ENCODE data around the gene FGFR1OP2.
"Not testable (repeated sequence)": the region's sequence is repeated elsewhere in the genome, so short reads cannot be mapped to it uniquely, and the experiment has no call there.

Gene FGFR1OP2

GRCh38 chr12:26948309-26948708 is 10.0 kb downstream of the FGFR1OP2 start:
- DNase-seq = no peak

DNA sequence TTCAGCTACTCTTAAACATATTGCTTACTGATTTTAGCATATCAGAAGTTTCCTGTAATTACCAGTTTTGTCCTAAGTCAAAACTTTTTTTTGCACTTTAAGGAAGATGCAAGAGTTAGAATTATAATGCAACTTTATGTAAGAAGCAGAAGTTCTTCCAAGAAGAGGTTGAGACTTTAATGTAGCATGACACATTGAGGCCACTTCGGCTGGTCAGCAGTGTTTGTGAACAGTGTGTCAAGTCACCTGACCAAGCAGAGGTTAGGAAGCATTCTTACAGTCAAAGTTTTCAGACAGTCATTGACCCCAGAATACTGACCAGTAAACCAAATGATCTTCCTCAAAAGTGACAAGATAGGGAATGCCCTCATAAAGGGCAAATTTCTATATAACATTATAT is 15.2 kb downstream of the FGFR1OP2 start:
- DNase-seq = peak; percentile 78

GRCh38 chr12:26954027-26954426 is 15.8 kb downstream of the FGFR1OP2 start:
- peak; percentile 7 for DNase-seq

DNA sequence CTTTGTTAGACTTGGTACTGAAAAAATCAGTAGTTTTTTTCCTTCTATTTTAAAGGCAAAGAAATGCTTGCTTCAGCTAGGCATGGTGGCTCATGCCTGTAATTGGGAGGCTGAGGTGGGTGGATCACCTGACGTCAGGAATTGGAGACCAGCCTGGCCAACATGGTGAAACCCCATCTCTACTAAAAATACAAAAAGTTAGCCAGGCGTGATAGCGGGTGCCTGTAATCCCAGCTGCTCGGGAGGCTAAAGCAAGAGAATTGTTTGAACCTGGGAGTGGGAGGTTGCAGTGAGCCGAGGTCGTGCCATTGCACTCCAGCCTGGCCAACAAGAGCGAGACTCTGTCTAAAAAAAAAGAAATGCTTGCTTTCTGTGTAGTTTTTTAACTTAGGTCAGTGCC is 23.1 kb downstream of the FGFR1OP2 start:
- not testable (repeated sequence) for DNase-seq

DNA sequence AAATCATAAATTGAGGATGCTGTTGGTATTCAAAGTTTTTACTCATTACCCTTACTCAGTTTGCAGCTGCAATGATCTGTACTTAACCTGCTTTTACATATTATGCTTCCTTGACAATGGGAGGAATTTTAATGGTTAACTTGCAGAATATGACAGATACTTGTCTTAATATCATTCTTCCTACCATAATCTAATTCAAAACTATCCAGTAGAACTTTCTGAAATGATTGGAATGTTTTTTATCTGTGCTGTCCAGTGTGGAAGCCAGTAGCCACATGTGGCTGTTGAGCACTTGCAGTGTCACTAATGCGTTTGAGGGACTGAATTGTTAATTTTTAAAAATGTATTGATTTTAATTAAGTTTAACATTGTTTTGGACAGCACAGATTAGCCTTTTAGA is 23.5 kb downstream of the FGFR1OP2 start:
- no peak for DNase-seq

GRCh38 chr12:26963413-26963812 is 25.1 kb downstream of the FGFR1OP2 start:
- peak; percentile 10 for DNase-seq

DNA sequence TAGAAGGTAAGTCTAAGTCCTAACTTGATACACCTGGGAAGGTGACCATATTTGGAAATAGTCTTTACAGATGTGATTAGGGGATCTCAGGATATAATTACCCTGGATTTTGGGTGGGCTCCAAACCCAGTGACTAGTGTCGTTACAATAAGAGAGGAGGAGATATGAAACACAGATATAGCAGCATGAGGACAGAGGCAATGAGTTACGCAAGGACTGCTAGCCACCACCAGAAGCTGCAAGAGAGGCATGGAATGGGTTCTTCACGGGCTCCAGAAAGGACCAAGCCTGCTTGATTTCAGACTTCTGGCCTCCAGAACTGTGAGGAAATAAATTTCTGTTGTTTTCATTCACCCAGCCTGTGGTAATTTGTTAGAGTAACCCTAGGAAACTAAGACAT is 28.6 kb downstream of the FGFR1OP2 start:
- no peak for DNase-seq

GRCh38 chr12:26970136-26970535 is 31.9 kb downstream of the FGFR1OP2 start:
- no peak for DNase-seq

DNA sequence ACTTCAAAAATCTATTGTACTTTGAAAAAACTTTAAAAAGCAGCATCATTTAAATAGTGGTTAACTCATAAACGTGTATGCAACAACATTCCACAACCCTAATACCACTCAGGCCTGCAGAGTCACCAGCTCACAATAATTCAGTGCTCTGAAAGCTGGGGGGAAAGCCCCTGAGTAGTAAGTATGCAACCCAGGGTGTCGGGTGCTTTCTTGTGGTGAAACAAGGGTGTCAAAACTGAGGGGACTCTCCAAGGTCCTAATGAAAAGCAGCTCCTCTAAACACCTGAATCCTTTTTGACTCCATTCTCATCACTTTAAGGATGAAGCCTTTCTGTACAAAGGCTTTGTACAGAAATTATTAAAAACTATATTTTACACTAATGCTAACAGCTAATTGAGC is 33.7 kb downstream of the FGFR1OP2 start:
- DNase-seq = no peak

DNA sequence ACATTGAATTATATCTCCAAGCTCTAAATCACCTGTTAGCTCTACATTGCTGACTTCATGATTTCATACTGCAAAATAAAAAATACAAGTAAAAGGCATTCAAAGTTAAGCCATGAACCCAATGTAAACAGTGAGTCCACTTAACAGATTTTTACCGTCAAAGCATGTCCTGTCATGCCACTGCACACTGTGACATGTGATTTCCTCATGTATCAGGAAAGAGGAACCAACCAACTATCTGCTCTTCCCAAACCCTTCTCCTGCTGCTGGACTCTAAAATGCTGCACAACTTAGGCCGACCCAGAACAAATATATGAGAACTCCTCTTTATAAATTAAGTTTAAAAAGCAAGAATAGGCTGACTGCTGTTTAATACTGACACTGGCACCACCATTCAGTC is 38.4 kb downstream of the FGFR1OP2 start:
- peak; percentile 30 for DNase-seq

DNA sequence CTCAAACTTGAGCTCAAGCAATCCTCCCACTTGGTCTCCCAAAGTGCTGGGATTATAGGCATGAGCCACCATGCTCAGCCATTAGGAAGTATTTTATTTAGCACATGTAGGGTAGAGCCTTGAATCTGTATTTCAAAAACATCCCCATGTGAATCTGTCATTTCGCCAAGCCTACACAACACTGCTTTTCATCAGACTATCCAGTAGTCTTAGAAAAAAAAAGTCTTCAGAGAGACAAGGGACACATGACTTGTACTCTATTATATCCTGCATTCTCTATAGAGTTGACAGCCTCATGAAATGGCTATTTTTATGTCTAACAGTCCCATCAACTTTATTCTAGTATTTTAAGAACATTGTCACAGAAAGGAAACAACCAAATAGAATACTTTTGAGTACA is 40.5 kb downstream of the FGFR1OP2 start:
- DNase-seq = no peak

DNA sequence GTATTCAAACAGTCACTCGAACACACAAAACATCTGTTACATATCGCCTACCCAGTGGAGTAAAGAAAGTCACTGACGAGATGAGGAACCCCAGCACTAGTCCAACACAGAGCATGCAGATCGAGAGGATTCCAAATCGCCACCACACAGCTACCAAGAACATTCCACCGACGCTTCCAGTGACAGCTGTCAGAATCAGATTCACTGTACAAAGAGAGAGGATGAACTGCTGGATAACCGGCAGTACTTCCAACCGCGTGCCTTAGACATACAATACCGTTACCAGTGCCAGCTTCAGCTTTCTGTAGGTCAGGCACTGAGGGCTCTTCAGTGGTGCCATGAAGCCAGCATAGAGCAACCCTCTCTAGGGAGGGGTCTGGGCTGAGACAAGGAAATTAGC is 41.5 kb downstream of the FGFR1OP2 start:
- DNase-seq = no peak

- DNase-seq = no peak
These were observed 44.6 kb downstream of the FGFR1OP2 start for GRCh38 chr12:26982866-26983265.

DNA sequence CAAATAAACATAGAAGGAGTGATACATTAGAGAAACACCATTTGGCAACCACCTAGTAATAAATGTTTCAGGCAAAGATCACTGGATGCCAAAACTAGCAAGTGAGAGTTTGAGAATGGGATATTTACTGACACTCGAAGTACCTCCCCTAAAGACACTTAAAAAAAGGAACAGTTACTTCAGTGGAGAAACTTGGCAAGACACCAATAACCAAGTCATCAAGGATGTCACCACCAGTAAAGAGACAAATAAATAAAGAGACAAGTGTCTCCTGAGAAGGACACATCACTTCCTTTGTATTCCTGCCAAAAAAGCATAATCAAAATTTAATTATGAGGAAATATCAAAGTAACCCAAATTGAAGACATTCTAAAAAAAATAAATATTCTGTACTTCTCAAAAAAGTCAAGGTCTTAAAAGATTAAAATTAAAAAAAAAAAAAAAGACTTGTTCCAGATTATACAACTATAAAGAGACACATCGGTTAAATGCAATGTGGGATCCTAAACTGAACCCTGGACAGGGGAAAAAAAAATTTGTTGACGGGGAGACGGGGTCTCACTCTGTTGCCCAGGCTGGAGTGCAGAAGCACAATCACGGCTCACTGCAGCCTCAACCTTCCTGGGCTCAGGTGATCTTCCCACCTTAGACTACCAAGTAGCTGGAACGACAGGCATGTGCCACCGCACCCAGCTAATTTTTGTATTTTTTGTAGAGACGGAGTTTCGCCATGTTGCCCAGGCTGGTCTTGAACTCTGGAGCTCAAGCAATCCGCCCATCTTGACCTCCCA is 49.6 kb downstream of the FGFR1OP2 start:
- DNase-seq = peak; percentile 81

- DNase-seq = no peak
These were observed 50.4 kb downstream of the FGFR1OP2 start for GRCh38 chr12:26988703-26989102.

DNA sequence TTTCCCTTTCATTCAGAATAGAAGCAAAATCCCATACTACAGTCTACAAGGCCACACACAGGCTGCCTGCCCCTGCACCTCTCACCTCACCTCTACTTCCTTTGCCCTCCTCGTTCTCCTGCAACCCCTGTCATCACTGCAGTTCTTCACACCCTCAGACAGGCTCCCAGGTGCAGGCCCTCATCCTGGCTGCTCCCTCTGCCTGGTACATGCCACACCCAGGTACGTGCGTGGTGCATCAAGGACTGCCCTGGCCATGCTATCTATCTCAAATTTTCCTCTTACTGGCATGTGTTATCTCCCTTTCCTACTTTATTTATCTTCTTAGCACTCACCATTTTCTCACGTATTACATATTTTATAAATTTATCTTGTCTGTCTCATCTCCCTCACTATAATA is 51.6 kb downstream of the FGFR1OP2 start:
- no peak for DNase-seq

DNA sequence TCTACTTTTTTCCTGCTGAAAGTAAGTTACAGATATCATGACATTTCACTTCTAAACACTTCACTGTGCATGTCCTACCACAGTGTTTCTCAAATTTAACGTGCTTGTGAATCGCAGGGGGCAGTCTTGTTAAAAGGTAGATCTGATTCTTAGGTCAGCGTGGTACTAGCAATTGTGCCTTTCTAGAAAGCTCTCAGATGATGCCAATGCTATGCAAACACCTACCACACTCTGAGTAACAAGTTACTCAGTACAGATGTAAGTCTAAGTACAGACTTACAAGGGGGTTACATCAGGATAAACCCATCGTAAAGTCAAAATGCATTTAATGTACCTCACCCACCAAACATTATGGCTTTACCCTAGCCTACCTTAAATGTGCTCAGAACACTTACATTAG is 53.6 kb downstream of the FGFR1OP2 start:
- no peak for DNase-seq

GRCh38 chr12:26994109-26994508 is 55.8 kb downstream of the FGFR1OP2 start:
- no peak for DNase-seq

DNA sequence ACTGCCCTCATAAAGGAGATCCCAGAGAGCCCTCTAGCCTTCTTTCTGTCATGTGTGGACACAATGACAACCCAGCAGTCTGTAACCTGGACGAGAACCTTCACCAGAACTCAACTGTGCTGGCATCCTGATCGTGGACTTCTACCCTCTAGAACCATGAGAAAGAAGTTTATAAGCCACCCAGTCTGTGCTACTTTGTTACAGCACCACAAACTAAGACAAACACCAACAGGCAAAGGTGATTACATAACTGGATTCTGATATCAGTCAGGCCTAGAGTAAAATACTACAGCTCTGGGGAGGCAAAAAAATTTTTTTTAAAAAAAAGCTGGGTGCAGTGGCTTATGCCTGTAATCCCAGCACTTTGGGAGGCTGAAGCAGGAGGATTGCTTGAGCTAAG is 57.4 kb downstream of the FGFR1OP2 start:
- DNase-seq = no peak

- DNase-seq = no peak
These were observed 58.7 kb downstream of the FGFR1OP2 start for GRCh38 chr12:26997003-26997402.

GRCh38 chr12:27000961-27001360 is 62.7 kb downstream of the FGFR1OP2 start:
- DNase-seq = no peak

- DNase-seq = peak; percentile 26
These were observed 63.4 kb downstream of the FGFR1OP2 start for GRCh38 chr12:27001663-27002062.

DNA sequence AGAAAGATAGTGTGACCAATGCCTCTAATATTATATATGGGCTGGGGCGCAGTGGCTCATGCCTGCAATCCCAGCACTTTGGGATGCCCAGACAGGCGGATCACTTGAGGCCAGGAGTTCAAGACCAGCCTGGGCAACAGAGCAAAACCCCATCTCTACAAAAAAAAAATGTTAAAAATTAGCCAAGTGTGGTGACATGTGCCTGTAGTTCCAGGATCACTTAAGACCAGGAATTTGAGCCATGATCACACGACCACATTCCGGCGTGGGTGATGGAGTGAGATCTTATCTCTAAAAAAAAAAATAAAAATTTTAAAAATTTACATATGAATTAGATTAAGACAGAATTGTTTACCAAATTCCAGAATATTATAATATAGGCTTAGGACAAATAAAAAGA is 63.9 kb downstream of the FGFR1OP2 start:
- DNase-seq = no peak

- DNase-seq = no peak
These were observed 65.4 kb downstream of the FGFR1OP2 start for GRCh38 chr12:27003421-27004381.

Measured in MV-4-11 (cell line).